Ishikawa (cell line): ENCODE measurements around the gene FTSJ1.

Source experiments
- CEBPB ChIP-seq: IDR thresholded peaks from 2 replicates; pipeline ENCODE4 v1.6.1; 2012
- CREB1 ChIP-seq: IDR thresholded peaks from 2 replicates; pipeline ENCODE4 v1.6.1; 2012; ENCODE audit warnings: low read depth
- EGR1 ChIP-seq: IDR thresholded peaks from 2 replicates; pipeline ENCODE4 v1.6.1; 2012
- EP300 ChIP-seq: IDR thresholded peaks from 2 replicates; pipeline ENCODE4 v1.6.1; 2012; ENCODE audit warnings: borderline replicate concordance
- FOXM1 ChIP-seq: IDR thresholded peaks from 2 replicates; pipeline ENCODE4 v1.6.1; 2012; ENCODE audit warnings: low read depth, borderline replicate concordance
- MAX ChIP-seq: IDR thresholded peaks from 2 replicates; pipeline ENCODE4 v1.6.1; 2012
- NFIC ChIP-seq: IDR thresholded peaks from 2 replicates; pipeline ENCODE4 v1.6.1; 2012
- RAD21 ChIP-seq: IDR thresholded peaks from 2 replicates; pipeline ENCODE4 v1.6.1; 2012; ENCODE audit warnings: low read depth
- REST ChIP-seq: IDR thresholded peaks from 2 replicates; pipeline ENCODE4 v1.6.1; 2012; ENCODE audit warnings: low read depth, mild to moderate bottlenecking
- TAF1 ChIP-seq: IDR thresholded peaks from 2 replicates; pipeline ENCODE4 v1.6.1; 2012; ENCODE audit warnings: low read depth, mild to moderate bottlenecking
- TCF12 ChIP-seq: IDR thresholded peaks from 2 replicates; pipeline ENCODE4 v1.6.1; 2012; ENCODE audit warnings: low read depth
- TEAD4 ChIP-seq: IDR thresholded peaks from 2 replicates; pipeline ENCODE4 v1.6.1; 2012
- YY1 ChIP-seq: IDR thresholded peaks from 2 replicates; pipeline ENCODE4 v1.6.1; 2012; ENCODE audit warnings: low read depth
- ZBTB7A ChIP-seq: IDR thresholded peaks from 2 replicates; pipeline ENCODE4 v1.6.1; 2012; ENCODE audit warnings: low read depth
- TF ChIP-seq, protein P1 (sequence below): IDR thresholded peaks from 2 replicates; pipeline ENCODE4 v1.6.1; 2012

Gene FTSJ1

DNA sequence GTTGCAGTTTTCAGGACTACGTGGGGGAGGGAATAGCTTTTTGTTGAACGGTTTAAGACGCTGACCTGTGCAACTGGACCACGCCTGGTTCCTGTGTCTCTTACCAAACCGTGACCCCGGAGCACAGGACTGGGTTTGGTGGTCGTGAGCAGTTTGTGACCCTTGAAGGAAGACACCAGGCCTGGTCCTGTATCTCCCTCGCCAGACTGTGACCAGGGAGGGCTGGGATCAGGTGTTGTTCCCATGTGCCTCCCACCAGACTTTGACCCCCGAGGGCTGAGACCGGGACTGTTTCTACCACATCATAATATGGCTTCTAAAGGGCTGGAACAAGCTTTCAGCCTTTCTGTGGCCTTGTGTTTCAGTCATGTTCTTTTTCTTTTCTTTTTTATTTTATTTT, 46.3 kb downstream of the FTSJ1 start:
- TF ChIP-seq RAD21 (no peak), NFIC (no peak), TAF1 (no peak)

GRCh38 chrX:48523682-48524081, 47.7 kb downstream of the FTSJ1 start:
- TF ChIP-seq CREB1 (no peak), MAX (no peak), EGR1 (no peak), EP300 (no peak), TEAD4 (no peak)
- TF ChIP-seq, protein P1, sequence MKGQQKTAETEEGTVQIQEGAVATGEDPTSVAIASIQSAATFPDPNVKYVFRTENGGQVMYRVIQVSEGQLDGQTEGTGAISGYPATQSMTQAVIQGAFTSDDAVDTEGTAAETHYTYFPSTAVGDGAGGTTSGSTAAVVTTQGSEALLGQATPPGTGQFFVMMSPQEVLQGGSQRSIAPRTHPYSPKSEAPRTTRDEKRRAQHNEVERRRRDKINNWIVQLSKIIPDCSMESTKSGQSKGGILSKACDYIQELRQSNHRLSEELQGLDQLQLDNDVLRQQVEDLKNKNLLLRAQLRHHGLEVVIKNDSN = no peak

DNA sequence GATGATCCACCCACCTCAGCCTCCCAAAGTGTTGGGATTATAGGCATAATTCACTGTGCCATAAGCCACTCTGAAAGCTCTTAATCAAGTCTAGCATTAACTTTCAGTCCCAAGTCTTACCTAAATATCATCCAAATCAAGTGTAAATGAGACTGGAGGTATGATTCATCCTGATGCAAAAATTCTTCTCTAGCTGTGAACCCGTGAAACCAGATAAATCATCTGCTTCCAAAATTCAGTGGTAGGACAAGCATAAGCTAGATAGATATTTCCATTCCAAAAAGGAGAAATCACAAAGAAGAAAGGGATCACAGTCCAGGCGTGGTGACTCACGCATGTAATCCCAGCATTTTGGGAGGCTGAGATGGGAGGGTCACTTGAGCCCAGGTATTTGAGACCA, 54.7 kb downstream of the FTSJ1 start:
- no peak for TF ChIP-seq TAF1
- no peak for TF ChIP-seq CEBPB
- no peak for TF ChIP-seq EGR1
- TF ChIP-seq TCF12 = no peak
- TF ChIP-seq YY1 = no peak
- no peak for TF ChIP-seq FOXM1
- no peak for TF ChIP-seq CREB1
- TF ChIP-seq TEAD4 = no peak
- TF ChIP-seq REST = no peak
- no peak for TF ChIP-seq EP300
- TF ChIP-seq, protein P1 = no peak

- no peak for TF ChIP-seq TAF1
- TF ChIP-seq, protein P1 = no peak
- TF ChIP-seq MAX = no peak
- TF ChIP-seq RAD21 = no peak
- no peak for TF ChIP-seq ZBTB7A
- no peak for TF ChIP-seq TEAD4
- no peak for TF ChIP-seq EGR1
- no peak for TF ChIP-seq TCF12
- no peak for TF ChIP-seq FOXM1
- no peak for TF ChIP-seq REST
- TF ChIP-seq CEBPB = no peak
- no peak for TF ChIP-seq NFIC
- TF ChIP-seq EP300 = no peak
- no peak for TF ChIP-seq CREB1
- no peak for TF ChIP-seq YY1
Observed at GRCh38 chrX:48531358-48531959, 55.5 kb downstream of the FTSJ1 start.

GRCh38 chrX:48532161-48532560, 56.2 kb downstream of the FTSJ1 start:
- TF ChIP-seq YY1 = no peak

DNA sequence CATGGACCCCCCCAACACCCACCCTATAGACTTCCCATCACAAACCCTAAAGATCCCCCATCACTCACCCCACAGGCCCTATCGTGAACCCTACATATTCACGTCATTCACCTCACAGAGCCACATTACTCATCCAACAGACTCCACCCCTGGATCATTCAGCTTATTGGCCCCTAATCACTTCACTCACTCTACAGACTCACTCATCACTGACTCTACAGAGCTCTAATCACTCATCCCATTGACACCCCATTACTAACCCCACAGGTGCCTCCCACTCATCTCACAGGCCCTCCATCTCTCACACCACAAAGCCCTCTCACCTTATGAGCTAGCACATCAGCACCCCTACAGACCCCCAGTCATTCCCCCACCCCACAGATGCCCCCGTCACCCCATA, 57.2 kb downstream of the FTSJ1 start:
- no peak for TF ChIP-seq TEAD4
- TF ChIP-seq CEBPB = no peak
- TF ChIP-seq FOXM1 = no peak
- TF ChIP-seq, protein P1 = no peak
- no peak for TF ChIP-seq REST
- no peak for TF ChIP-seq TCF12
- TF ChIP-seq RAD21 = no peak
- TF ChIP-seq NFIC = no peak
- no peak for TF ChIP-seq YY1
- TF ChIP-seq CREB1 = no peak
- TF ChIP-seq MAX = no peak
- no peak for TF ChIP-seq TAF1
- TF ChIP-seq ZBTB7A = no peak
- no peak for TF ChIP-seq EGR1
- no peak for TF ChIP-seq EP300
